Ovary (tissue), 9 donors: ENCODE results near the gene SPI1. TPM values are rescaled to one million over a fixed set of nuclear protein-coding genes. Genes with fewer than 3 reads are reported as not detected.

Source experiments
- DNase-seq, 5 donors: peaks; one replicate each; pipeline ENCODE4 v3.0.0-alpha.2; 2019 to 2020
- H3K27ac ChIP-seq, 2 donors: fragments of 200-600 bp; one replicate each; pipeline versions ENCODE4 v1.5.1 to v1.8.0; 2019 to 2022
- H3K27me3 ChIP-seq: fragments of 200-600 bp; one replicate; pipeline ENCODE4 v1.8.0; 2022
- H3K36me3 ChIP-seq: fragments of 200-600 bp; sonication (generic); one replicate; pipeline ENCODE4 v1.5.1; 2019
- H3K4me1 ChIP-seq: one replicate; pipeline ENCODE4 v1.8.1; 2013; ENCODE audit warnings: mild to moderate bottlenecking, moderate library complexity; ENCODE audit not compliant: insufficient read depth
- H3K4me3 ChIP-seq: fragments of 200-600 bp; sonication (generic); one replicate; pipeline ENCODE4 v1.5.1; 2017
- H3K9me3 ChIP-seq, 2 donors: fragments of 200-600 bp in 1 of 2; sonication (generic) in 1 of 2; one replicate each; pipeline versions ENCODE4 v1.5.1 to v1.8.1; 2013 to 2019; ENCODE audit warnings: mild to moderate bottlenecking in 1 of 2, moderate library complexity in 1 of 2
- CTCF ChIP-seq, 3 donors: fragments of 450-650 bp in 2 of 3; fragments of 200-600 bp in 1 of 3; IDR thresholded peaks; one replicate each; pipeline versions ENCODE4 v1.5.1 to v1.8.0; 2016 to 2022; ENCODE audit warnings: antibody characterized with exemption in 3 of 3, mild to moderate bottlenecking in 1 of 3
- EP300 ChIP-seq: sonication (generic); formaldehyde crosslinking; IDR thresholded peaks from one replicate; pipeline ENCODE4 v1.6.1; 2017; ENCODE audit warnings: antibody characterized with exemption
- POLR2A ChIP-seq: fragments of 450-650 bp; IDR thresholded peaks from one replicate; pipeline ENCODE4 v1.6.1; 2017; ENCODE audit warnings: antibody characterized with exemption, mild to moderate bottlenecking, moderate library complexity
- WGBS, 3 donors: extraction: QIAGEN DNeasy Blood & Tissue Kit in 1 of 3; methylation state at CpG; one replicate each; pipeline versions ENCODE4 v1.1.5 to v1.1.7; 2013 to 2017; 5-methylcytosine and 5-hydroxymethylcytosine counted together
- intact Hi-C, 4 donors: fragments of 100-400 bp; cut with DNase I; formaldehyde crosslinking; loops; one replicate each; pipeline versions ENCODE4 v1.11.0 to v1.15.1; 2022 to 2023
- polyA plus RNA-seq, 2 donors: library from polyadenylated mRNA; stranded (reverse); fragments of 200-250 nt in 1 of 2; fragments of 350-450 nt in 1 of 2; fragmentation: Illumina TruSeq in 1 of 2; extraction: RNeasy Lipid Tissue Mini Kit (QIAGEN cat#74804) in 1 of 2; gene quantifications; one replicate each; pipeline ENCODE4 v1.2.3, GENCODE V29; 2013 to 2014
- total RNA-seq, 7 donors: library from RNA; depleted of rRNA in 2 of 7; stranded (reverse); fragments of >200 nt in 2 of 7; fragmentation: NEBNext Ultra II Directional in 3 of 7; extraction: Animal tissue kit (Norgen Biotek cat#: 25700) in 3 of 7; gene quantifications; one replicate each; pipeline versions ENCODE4 v1.1.0 to v1.2.4, GENCODE V29; 2016 to 2023
- donor health status: DM: no; HTN: no; CAD: no; lungs with moderate emphysema.
- donor health status: DM: no; HTN: no; CAD: no.
- donor health status: Bipolar disorder and iron deficiency.
- donor health status: DM: yes; HTN: yes; CAD: no.
- donor health status: DM: no; HTN: no; CAD: no.
- donor health status: DM: yes; HTN: yes; CAD: no.

Gene SPI1
- total and polyA plus RNA-seq, 9 donors, result 3.9 to 21.5 (median 6.8) TPM

GRCh38 chr11:47359162-47359561, 19.2 kb downstream of the SPI1 start:
- Histone ChIP-seq H3K4me3 (no peak overlapping the region), H3K27ac (no peak overlapping the region), H3K27me3 (no peaks in the 10 kb centered on the region), H3K4me1 (no peaks in the 10 kb centered on the region), H3K9me3 (no peaks in the 10 kb centered on the region), H3K36me3 (no peaks in the 10 kb centered on the region)
- TF ChIP-seq EP300, result no peak
- no peak for TF ChIP-seq CTCF (IDR thresholded peaks at IDR 0.05)
- TF ChIP-seq POLR2A, result no peak
- intact Hi-C loops, result loop anchor here in 3 of 4 donors (5.0 to 10.0 kb wide), 7 partner anchors 94 to 474 kb away; partner anchors contain the start of genes ARFGAP2 (in 2 of the 3) and NR1H3 (in 1 of the 3)
- 77 to 80% (median 78%) methylated on average over 7 of the region's 7 CpGs for WGBS, 3 donors
- DNase-seq, result peak in 1 of 5 donors; percentile 23

GRCh38 chr11:47358731-47359051, 19.7 kb downstream of the SPI1 start:
- peak in 1 of 5 donors; percentile 30 for DNase-seq
- Histone ChIP-seq H3K9me3 (no peaks in the 10 kb centered on the region), H3K27me3 (no peaks in the 10 kb centered on the region), H3K27ac (no peak overlapping the region), H3K4me3 (no peak overlapping the region), H3K4me1 (no peaks in the 10 kb centered on the region), H3K36me3 (no peaks in the 10 kb centered on the region)
- 74 to 80% (median 79%) methylated on average over 14 of the region's 14 CpGs for WGBS, 3 donors
- no peak for TF ChIP-seq EP300
- TF ChIP-seq CTCF (IDR thresholded peaks at IDR 0.05), result no peak
- intact Hi-C loops, result loop anchor here in 3 of 4 donors (5.0 to 10.0 kb wide), 7 partner anchors 94 to 474 kb away; partner anchors contain the start of genes ARFGAP2 (in 2 of the 3) and NR1H3 (in 1 of the 3)

GRCh38 chr11:47357985-47358730, 20.2 kb downstream of the SPI1 start:
- WGBS, 3 donors, result 90 to 92% (median 91%) methylated on average over 6 of the region's 6 CpGs
- TF ChIP-seq CTCF (IDR thresholded peaks at IDR 0.05) (no peak), EP300 (no peak), POLR2A (no peak)
- Histone ChIP-seq H3K27ac (no peak overlapping the region), H3K27me3 (no peaks in the 10 kb centered on the region), H3K9me3 (no peaks in the 10 kb centered on the region), H3K4me3 (no peak overlapping the region), H3K4me1 (no peaks in the 10 kb centered on the region), H3K36me3 (no peaks in the 10 kb centered on the region)
- intact Hi-C loops, result loop anchor here in 3 of 4 donors (5.0 to 10.0 kb wide), 7 partner anchors 93 to 473 kb away; partner anchors contain the start of genes ARFGAP2 (in 2 of the 3) and NR1H3 (in 1 of the 3)
- peak in 1 of 5 donors; percentile 20 for DNase-seq

- H3K27me3 ChIP-seq, result no peaks in the 10 kb centered on the region
- no peaks in the 10 kb centered on the region for H3K36me3 ChIP-seq
- TF ChIP-seq POLR2A, result no peak
- DNase-seq, result peak in 1 of 5 donors; percentile 4
- no peak overlapping the region for H3K4me3 ChIP-seq
- intact Hi-C loops, result loop anchor here in 3 of 4 donors (5.0 to 10.0 kb wide), 7 partner anchors 92 to 472 kb away; partner anchors contain the start of genes ARFGAP2 (in 2 of the 3) and NR1H3 (in 1 of the 3)
- H3K27ac ChIP-seq, result no peak overlapping the region
- no peaks in the 10 kb centered on the region for H3K4me1 ChIP-seq
- WGBS, 3 donors, result 95 to 100% (median 98%) methylated on average over 1 of the region's 1 CpG
- no peaks in the 10 kb centered on the region for H3K9me3 ChIP-seq
Observed at GRCh38 chr11:47356998-47357329, 21.4 kb downstream of the SPI1 start.
